Left ventricle myocardium inferior (tissue), 1 donor: ENCODE measurements around the gene RESF1. TPM values are rescaled to one million over a fixed set of nuclear protein-coding genes. Genes with fewer than 3 reads are reported as not detected.

Experiments
- DNase-seq: peaks from one replicate; pipeline ENCODE4 v3.0.0-alpha.2; 2020
- H3K27ac ChIP-seq: fragments of 200-600 bp; replicated peaks from 2 replicates; pipeline ENCODE4 v1.8.0; 2021
- H3K27me3 ChIP-seq: fragments of 200-600 bp; 2 replicates; pipeline ENCODE4 v1.8.0; 2021; ENCODE audit warnings: low read depth
- H3K36me3 ChIP-seq: fragments of 200-600 bp; 2 replicates; pipeline ENCODE4 v1.8.0; 2021
- H3K4me1 ChIP-seq: fragments of 200-600 bp; 2 replicates; pipeline ENCODE4 v1.8.0; 2021
- H3K4me3 ChIP-seq: fragments of 200-600 bp; 2 replicates; pipeline ENCODE4 v1.8.0; 2021; ENCODE audit warnings: mild to moderate bottlenecking, moderate library complexity
- H3K9me3 ChIP-seq: fragments of 200-600 bp; replicated peaks from 2 replicates; pipeline ENCODE4 v1.8.0; 2021
- intact Hi-C: fragments of 100-400 bp; cut with micrococcal nuclease; formaldehyde crosslinking; loops from one replicate; pipeline ENCODE4 v1.11.0; 2022
- total RNA-seq: library from RNA; stranded (reverse); fragmentation: NEBNext Ultra II Directional; extraction: Animal tissue kit (Norgen Biotek cat#: 25700); gene quantifications from one replicate; pipeline ENCODE4 v1.2.1, GENCODE V29; 2021
- TF ChIP-seq, protein P1 (sequence below): fragments of 200-600 bp; IDR thresholded peaks from 2 replicates; pipeline ENCODE4 v1.8.0; 2021; ENCODE audit warnings: antibody characterized with exemption, mild to moderate bottlenecking, borderline replicate concordance
- donor health status: DM: no; HTN: yes; CAD: no; lungs with severe emphysema.

RESF1 gene
- total RNA-seq, 1 donor from 2014 or later: 19.4 TPM

DNA sequence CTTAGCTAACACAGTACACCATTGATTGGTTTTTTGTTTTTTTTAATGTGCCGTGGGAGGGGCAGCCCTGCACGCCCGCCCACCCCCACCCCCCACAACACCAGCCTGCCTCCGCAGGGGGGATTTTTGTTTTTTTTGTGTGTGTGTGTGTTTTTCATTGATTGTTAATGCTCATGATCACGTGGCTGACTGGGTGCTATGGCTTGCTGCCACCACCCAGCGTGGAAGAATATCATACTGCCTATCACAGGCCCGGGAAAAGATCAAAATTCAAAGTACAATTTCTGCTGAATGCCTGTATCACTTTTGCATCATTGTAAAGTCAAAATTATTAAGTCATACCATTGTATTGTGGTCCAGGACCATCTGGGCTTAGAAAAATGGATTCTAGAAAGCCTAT, 8.3 kb downstream of the RESF1 start:
- Histone ChIP-seq H3K4me1 (peaks cover 46% of the 10 kb centered on the region), H3K4me3 (no peak overlapping the region), H3K27me3 (no peaks in the 10 kb centered on the region), H3K9me3 (peaks cover 7% of the 10 kb centered on the region), H3K36me3 (peaks cover 54% of the 10 kb centered on the region), H3K27ac (no peak overlapping the region)
- TF ChIP-seq, protein P1, sequence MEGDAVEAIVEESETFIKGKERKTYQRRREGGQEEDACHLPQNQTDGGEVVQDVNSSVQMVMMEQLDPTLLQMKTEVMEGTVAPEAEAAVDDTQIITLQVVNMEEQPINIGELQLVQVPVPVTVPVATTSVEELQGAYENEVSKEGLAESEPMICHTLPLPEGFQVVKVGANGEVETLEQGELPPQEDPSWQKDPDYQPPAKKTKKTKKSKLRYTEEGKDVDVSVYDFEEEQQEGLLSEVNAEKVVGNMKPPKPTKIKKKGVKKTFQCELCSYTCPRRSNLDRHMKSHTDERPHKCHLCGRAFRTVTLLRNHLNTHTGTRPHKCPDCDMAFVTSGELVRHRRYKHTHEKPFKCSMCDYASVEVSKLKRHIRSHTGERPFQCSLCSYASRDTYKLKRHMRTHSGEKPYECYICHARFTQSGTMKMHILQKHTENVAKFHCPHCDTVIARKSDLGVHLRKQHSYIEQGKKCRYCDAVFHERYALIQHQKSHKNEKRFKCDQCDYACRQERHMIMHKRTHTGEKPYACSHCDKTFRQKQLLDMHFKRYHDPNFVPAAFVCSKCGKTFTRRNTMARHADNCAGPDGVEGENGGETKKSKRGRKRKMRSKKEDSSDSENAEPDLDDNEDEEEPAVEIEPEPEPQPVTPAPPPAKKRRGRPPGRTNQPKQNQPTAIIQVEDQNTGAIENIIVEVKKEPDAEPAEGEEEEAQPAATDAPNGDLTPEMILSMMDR: no peak
- no peak for DNase-seq
- intact Hi-C loops: no loop called here

DNA sequence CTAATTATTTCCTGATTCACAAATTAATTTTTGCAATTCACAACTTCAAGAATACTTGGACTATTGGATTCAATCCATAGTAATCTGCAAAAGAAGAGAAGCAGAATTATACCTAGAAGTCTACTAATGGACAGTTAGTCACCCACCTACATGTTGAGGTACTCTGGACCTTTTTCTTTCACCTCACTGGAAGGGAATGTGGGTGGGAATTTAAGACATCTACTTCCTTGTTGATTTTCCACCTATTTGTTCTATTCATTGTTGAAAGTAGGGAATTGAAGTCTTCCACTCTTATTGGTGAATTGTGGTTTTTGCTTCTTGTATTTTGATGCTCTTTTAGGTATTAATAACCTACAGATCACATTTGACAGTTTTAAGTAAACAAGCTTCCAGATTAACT, 11.0 kb downstream of the RESF1 start:
- no peak overlapping the region for H3K27ac ChIP-seq
- H3K4me1 ChIP-seq: peaks cover 30% of the 10 kb centered on the region
- H3K27me3 ChIP-seq: no peaks in the 10 kb centered on the region
- DNase-seq: no peak
- intact Hi-C loops: no loop called here
- H3K36me3 ChIP-seq: peaks cover 69% of the 10 kb centered on the region
- peaks cover 12% of the 10 kb centered on the region for H3K9me3 ChIP-seq
- TF ChIP-seq, protein P1: no peak
- no peak overlapping the region for H3K4me3 ChIP-seq

DNA sequence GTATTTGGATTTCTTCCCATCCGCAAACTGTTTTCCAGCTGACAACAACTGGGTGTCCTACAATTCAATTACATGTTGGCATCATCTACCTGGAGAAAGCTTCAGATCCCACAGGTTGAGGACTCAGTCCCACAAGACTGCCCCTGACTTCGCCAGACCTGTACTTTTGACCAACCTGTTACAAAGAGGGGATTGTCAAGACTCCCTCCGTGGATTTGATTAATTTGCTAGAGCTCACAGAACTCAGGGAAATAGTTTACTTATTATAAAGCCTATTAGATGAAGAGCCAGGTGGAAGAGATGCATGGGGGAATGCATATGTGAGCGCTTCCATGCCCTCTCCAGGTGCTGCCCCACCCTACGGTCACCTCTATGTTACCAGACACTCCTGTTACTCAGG, 14.6 kb downstream of the RESF1 start:
- TF ChIP-seq, protein P1: no peak
- intact Hi-C loops: no loop called here
- Histone ChIP-seq H3K36me3 (peaks cover 100% of the 10 kb centered on the region), H3K27me3 (no peaks in the 10 kb centered on the region), H3K4me1 (no peaks in the 10 kb centered on the region), H3K9me3 (peaks cover 46% of the 10 kb centered on the region), H3K4me3 (no peak overlapping the region), H3K27ac (no peak overlapping the region)
- DNase-seq: no peak

DNA sequence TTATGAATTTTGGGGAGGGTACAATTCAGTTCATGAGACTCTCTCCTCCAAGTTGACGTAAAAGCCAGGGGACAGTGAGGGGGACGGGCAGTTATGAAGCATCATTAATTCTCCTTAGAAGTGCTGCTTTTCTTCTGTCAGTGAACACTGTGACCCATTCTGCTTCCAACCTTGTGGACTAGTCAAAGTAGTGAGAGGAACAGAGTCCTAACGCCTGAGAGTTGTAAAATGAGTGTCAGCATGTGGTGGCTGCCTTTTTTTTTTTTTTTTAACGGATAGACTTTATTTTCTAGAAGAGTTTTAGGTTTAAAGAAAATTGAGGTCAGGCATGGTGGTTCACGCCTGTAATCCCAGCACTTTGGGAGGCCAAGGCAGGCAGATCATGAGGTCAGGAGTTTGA, 15.5 kb downstream of the RESF1 start:
- Histone ChIP-seq H3K36me3 (peaks cover 100% of the 10 kb centered on the region), H3K27me3 (no peaks in the 10 kb centered on the region), H3K4me1 (no peaks in the 10 kb centered on the region), H3K4me3 (no peak overlapping the region), H3K9me3 (peaks cover 55% of the 10 kb centered on the region), H3K27ac (no peak overlapping the region)
- intact Hi-C loops: no loop called here
- TF ChIP-seq, protein P1: no peak
- DNase-seq: no peak

DNA sequence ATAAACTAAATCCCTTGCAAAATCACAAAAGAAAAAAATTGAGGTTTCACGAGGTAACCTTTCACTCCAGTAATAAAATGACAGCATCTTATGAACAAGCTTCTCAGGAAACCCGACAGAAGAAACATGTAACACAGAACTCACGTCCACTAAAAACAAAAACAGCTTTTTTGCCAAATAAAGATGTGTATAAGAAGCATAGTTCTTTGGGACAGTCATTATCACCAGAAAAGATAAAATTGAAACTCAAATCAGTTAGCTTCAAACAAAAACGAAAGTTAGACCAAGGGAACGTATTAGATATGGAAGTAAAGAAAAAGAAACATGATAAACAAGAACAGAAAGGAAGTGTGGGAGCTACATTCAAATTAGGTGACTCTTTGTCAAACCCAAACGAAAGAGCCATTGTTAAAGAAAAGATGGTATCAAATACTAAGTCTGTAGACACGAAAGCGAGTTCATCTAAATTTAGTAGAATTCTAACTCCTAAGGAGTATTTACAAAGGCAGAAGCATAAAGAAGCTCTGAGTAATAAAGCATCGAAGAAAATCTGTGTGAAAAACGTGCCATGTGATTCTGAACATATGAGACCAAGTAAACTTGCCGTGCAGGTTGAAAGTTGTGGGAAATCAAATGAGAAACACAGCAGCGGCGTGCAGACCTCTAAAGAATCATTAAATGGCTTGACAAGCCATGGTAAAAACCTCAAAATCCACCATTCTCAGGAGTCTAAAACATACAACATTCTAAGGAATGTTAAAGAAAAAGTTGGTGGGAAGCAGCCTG, 25.8 kb downstream of the RESF1 start:
- H3K27me3 ChIP-seq: no peaks in the 10 kb centered on the region
- no peak overlapping the region for H3K4me3 ChIP-seq
- DNase-seq: no peak
- peaks cover 34% of the 10 kb centered on the region for H3K9me3 ChIP-seq
- H3K36me3 ChIP-seq: peaks cover 52% of the 10 kb centered on the region
- intact Hi-C loops: no loop called here
- TF ChIP-seq, protein P1: no peak
- peaks cover 13% of the 10 kb centered on the region for H3K4me1 ChIP-seq
- no peak overlapping the region for H3K27ac ChIP-seq
